IPS-NIHi7 (cell line): Measurements from ENCODE around the gene ACADVL.
A peak's percentile ranks its signal among the peaks of the same experiment; 100 is the strongest.

Experiments used
- DNase-seq: peaks from one replicate; pipeline ENCODE4 v3.0.0; 2012; ENCODE audit warnings: mixed read lengths; ENCODE audit errors: extremely low spot score

The ACADVL gene

GRCh38 chr17:7251661-7252175 is 32.0 kb downstream of the ACADVL start, which contains the start of gene CTDNEP1:
TSS of gene CTDNEP1 (minus strand) at chr17:7251734. CDS start at chr17:7251296, 438 bp downstream.
- peak; percentile 63 for DNase-seq

- peak; percentile 87 for DNase-seq
Observed at GRCh38 chr17:7252176-7253043, 32.7 kb downstream of the ACADVL start, which contains the start of gene ELP5. TSS of gene ELP5 (plus strand) at chr17:7252215. CDS start at chr17:7252551, 336 bp downstream.

- no peak for DNase-seq
Observed at GRCh38 chr17:7253082-7253481, 33.3 kb downstream of the ACADVL start.

- DNase-seq: no peak
Observed at GRCh38 chr17:7254511-7254910, 34.8 kb downstream of the ACADVL start.

GRCh38 chr17:7256766-7257456 is 37.2 kb downstream of the ACADVL start:
- no peak for DNase-seq

- no peak for DNase-seq
Observed at GRCh38 chr17:7258731-7259554, 39.2 kb downstream of the ACADVL start.

- no peak for DNase-seq
Observed at GRCh38 chr17:7259555-7259889, 39.8 kb downstream of the ACADVL start.

- DNase-seq: no peak
Observed at GRCh38 chr17:7260151-7260550, 40.4 kb downstream of the ACADVL start.

- peak; percentile 61 for DNase-seq
Observed at GRCh38 chr17:7260651-7261378, 41.1 kb downstream of the ACADVL start.

- DNase-seq: no peak
Observed at GRCh38 chr17:7261379-7262191, 41.8 kb downstream of the ACADVL start.

- DNase-seq: peak; percentile 91
Observed at GRCh38 chr17:7262192-7262934, 42.6 kb downstream of the ACADVL start, which contains the start of gene CLDN7. TSS of gene CLDN7 (minus strand) at chr17:7262478. CDS start at chr17:7262043, 435 bp downstream.

GRCh38 chr17:7262935-7263800 is 43.4 kb downstream of the ACADVL start:
- peak; percentile 82 for DNase-seq

- DNase-seq: no peak
Observed at GRCh38 chr17:7263801-7264078, 44.0 kb downstream of the ACADVL start.

GRCh38 chr17:7266784-7267183 is 47.0 kb downstream of the ACADVL start:
- DNase-seq: no peak
